SK-N-SH (cell line): ENCODE data around the gene PNO1. TPM values are rescaled to one million over a fixed set of nuclear protein-coding genes. Genes with fewer than 3 reads are reported as not detected.

ENCODE experiments used
- CTCF ChIA-PET: fragments of 300-600, 350-600 bp; formaldehyde crosslinking; extraction: SDS; loops from one replicate; lab custom pipeline; 2021; lab: Yijun Ruan, JAX
- POLR2A ChIA-PET: fragments of 350-600 bp; sonication (Branson Sonifier 250); formaldehyde crosslinking; extraction: SDS; loops from one replicate; lab custom pipeline; 2020; ENCODE audit warnings: antibody characterized with exemption, inconsistent platforms; lab: Yijun Ruan, JAX
- DNase-seq: peaks from one replicate; pipeline ENCODE4 v3.0.0; 2012
- H2AFZ ChIP-seq: fragments of 200-600 bp; sonication (generic); 2 replicates; pipeline ENCODE4 v1.8.1; 2016; ENCODE audit warnings: antibody characterized with exemption, mild to moderate bottlenecking, low read depth
- H3F3A ChIP-seq: fragments of 200-600 bp; sonication (generic); replicated peaks from 2 replicates; pipeline ENCODE3; 2016; ENCODE audit warnings: antibody characterized with exemption, mild to moderate bottlenecking; ENCODE audit not compliant: insufficient read depth
- H3K27ac ChIP-seq, 2 experiments: fragments of 200-500 bp in 1 of 2; fragments of 200-600 bp in 1 of 2; sonication (Bioruptor generic) in 1 of 2; sonication (generic), shearing (Covaris generic) in 1 of 2; 2 replicates each; pipeline versions ENCODE4 v1.5.1 to v1.6.1; 2014 to 2016; ENCODE audit warnings: low read depth in 2 of 2, inconsistent platforms in 1 of 2, low read length in 1 of 2, mild to moderate bottlenecking in 1 of 2, mixed read lengths in 1 of 2
- H3K27me3 ChIP-seq: fragments of 200-600 bp; sonication (generic), shearing (Covaris generic); 2 replicates; pipeline ENCODE4 v1.6.1; 2016; ENCODE audit warnings: mixed run types; ENCODE audit not compliant: insufficient read depth
- H3K36me3 ChIP-seq, 2 experiments: fragments of 200-500 bp in 1 of 2; fragments of 200-600 bp in 1 of 2; sonication (Bioruptor generic) in 1 of 2; sonication (generic) in 1 of 2; replicated peaks in 1 of 2; 2 replicates each; pipeline versions ENCODE3 to v1.5.1; 2014 to 2016; ENCODE audit warnings: low read length in 1 of 2, mild to moderate bottlenecking in 1 of 2; ENCODE audit not compliant: insufficient read depth in 2 of 2, control insufficient read depth in 1 of 2
- H3K4me1 ChIP-seq, 2 experiments: fragments of 200-500 bp in 1 of 2; fragments of 200-600 bp in 1 of 2; sonication (Bioruptor generic) in 1 of 2; sonication (generic), shearing (Covaris generic) in 1 of 2; 2 replicates each; pipeline versions ENCODE4 v1.5.1 to v1.6.1; 2014 to 2016; ENCODE audit warnings: low read depth in 1 of 2, low read length in 1 of 2, mixed run types in 1 of 2; ENCODE audit not compliant: insufficient read depth in 2 of 2, control insufficient read depth in 1 of 2
- H3K4me2 ChIP-seq: fragments of 200-600 bp; sonication (generic), shearing (Covaris generic); 2 replicates; pipeline ENCODE4 v1.6.1; 2017; ENCODE audit warnings: mixed run types
- H3K4me3 ChIP-seq, 2 experiments: fragments of 200-500 bp in 1 of 2; fragments of 200-600 bp in 1 of 2; sonication (Bioruptor generic) in 1 of 2; sonication (generic), shearing (Covaris generic) in 1 of 2; 2 replicates each; pipeline versions ENCODE4 v1.5.1 to v1.8.1; 2014 to 2016; ENCODE audit warnings: low read depth in 2 of 2, inconsistent platforms in 1 of 2, low read length in 1 of 2, mild to moderate bottlenecking in 1 of 2, mixed read lengths in 1 of 2, moderate library complexity in 1 of 2
- H3K79me2 ChIP-seq: fragments of 200-600 bp; sonication (generic); 2 replicates; pipeline ENCODE4 v1.8.1; 2017; ENCODE audit warnings: mild to moderate bottlenecking; ENCODE audit not compliant: insufficient read depth
- H3K9ac ChIP-seq: fragments of 200-600 bp; sonication (generic); 2 replicates; pipeline ENCODE4 v1.6.1; 2017; ENCODE audit warnings: mixed run types
- H3K9me2 ChIP-seq: fragments of 200-600 bp; sonication (generic); 2 replicates; pipeline ENCODE4 v1.6.1; 2017; ENCODE audit warnings: mixed run types
- H3K9me3 ChIP-seq: fragments of 200-600 bp; sonication (generic); 2 replicates; pipeline ENCODE4 v1.6.1; 2017; ENCODE audit warnings: mixed run types, mild to moderate bottlenecking, moderate library complexity
- H4K20me1 ChIP-seq: fragments of 200-600 bp; sonication (generic); 2 replicates; pipeline ENCODE4 v1.6.1; 2017; ENCODE audit warnings: mild to moderate bottlenecking, mixed run types; ENCODE audit not compliant: insufficient read depth
- EZH2phosphoT487 ChIP-seq: fragments of 200-600 bp; sonication (generic); IDR thresholded peaks from 2 replicates; pipeline ENCODE4 v1.6.1; 2017; ENCODE audit warnings: low read depth, mixed run types, mild to moderate bottlenecking, antibody characterized with exemption, moderate library complexity, borderline replicate concordance
- FOSL2 ChIP-seq: IDR thresholded peaks from 2 replicates; pipeline ENCODE4 v1.4.0; 2012; ENCODE audit warnings: low read depth, mild to moderate bottlenecking, moderate library complexity, borderline replicate concordance
- FOXM1 ChIP-seq: IDR thresholded peaks from 2 replicates; pipeline ENCODE4 v1.4.0; 2012; ENCODE audit warnings: low read depth, mild to moderate bottlenecking
- GABPA ChIP-seq: IDR thresholded peaks from 2 replicates; pipeline ENCODE4 v1.4.0; 2012; ENCODE audit warnings: low read depth, mild to moderate bottlenecking
- GATA2 ChIP-seq: sonication (generic); formaldehyde crosslinking; IDR thresholded peaks from 2 replicates; pipeline ENCODE4 v1.5.0; 2020; ENCODE audit warnings: mild to moderate bottlenecking, missing genetic modification reagents
- IRF3 ChIP-seq: fragments of 150-350 bp; IDR thresholded peaks from 2 replicates; pipeline ENCODE4 v1.6.1; 2016; ENCODE audit warnings: mild to moderate bottlenecking, low read depth, low read length
- MXI1 ChIP-seq: IDR thresholded peaks from 2 replicates; pipeline ENCODE4 v1.6.1; 2012; ENCODE audit warnings: mild to moderate bottlenecking, low read depth, low read length, improper control_type of control experiment
- POLR2AphosphoS5 ChIP-seq: IDR thresholded peaks from 2 replicates; pipeline ENCODE4 v1.6.1; 2012; ENCODE audit warnings: low read depth, low read length
- RAD21 ChIP-seq: IDR thresholded peaks from 2 replicates; pipeline ENCODE4 v1.6.1; 2012; ENCODE audit warnings: mild to moderate bottlenecking, low read length
- RCOR1 ChIP-seq: fragments of 150-350 bp; IDR thresholded peaks from 2 replicates; pipeline ENCODE4 v1.6.1; 2017; ENCODE audit warnings: antibody characterized with exemption, low read length
- REST ChIP-seq: IDR thresholded peaks from 2 replicates; pipeline ENCODE4 v1.6.1; 2012; ENCODE audit warnings: mild to moderate bottlenecking, low read depth, low read length, moderate library complexity
- SIN3A ChIP-seq: IDR thresholded peaks from 2 replicates; pipeline ENCODE4 v1.6.1; 2012; ENCODE audit warnings: low read depth, mild to moderate bottlenecking, low read length, moderate library complexity, borderline replicate concordance
- TAF1 ChIP-seq: IDR thresholded peaks from 2 replicates; pipeline ENCODE4 v1.6.1; 2012; ENCODE audit warnings: low read depth, mild to moderate bottlenecking, low read length, moderate library complexity, borderline replicate concordance
- USF1 ChIP-seq: IDR thresholded peaks from 2 replicates; pipeline ENCODE4 v1.4.0; 2012; ENCODE audit warnings: low read depth, borderline replicate concordance
- USF2 ChIP-seq: fragments of 150-350 bp; IDR thresholded peaks from 2 replicates; pipeline ENCODE4 v1.6.1; 2017; ENCODE audit warnings: antibody characterized with exemption, low read length, low read depth, borderline replicate concordance
- YY1 ChIP-seq: IDR thresholded peaks from 2 replicates; pipeline ENCODE4 v1.4.0; 2012; ENCODE audit warnings: low read depth, mild to moderate bottlenecking
- WGBS: methylation state at CpG from one replicate; pipeline ENCODE4 v1.1.6; 2017; ENCODE audit warnings: low lambda C conversion rate; 5-methylcytosine and 5-hydroxymethylcytosine counted together
- polyA plus RNA-seq, 3 experiments: library from polyadenylated mRNA; depleted of rRNA; stranded (reverse); fragments of >200 nt; gene quantifications; 2 replicates each; pipeline ENCODE4 v1.2.3, GENCODE V29; 2012

PNO1 gene
- polyA plus RNA-seq, 1 of the 3 experiments (the other 2 are of a cell fraction), result 20.6 TPM

- Histone ChIP-seq H4K20me1 (no peaks in the 10 kb centered on the region), H3K9me2 (no peaks in the 10 kb centered on the region), H3K4me2 (no peak overlapping the region), H3K27ac (no peak overlapping the region), H3K4me3 (no peak overlapping the region), H3K27me3 (no peaks in the 10 kb centered on the region), H3K36me3 (peaks cover 48 to 70% of the 10 kb centered on the region in 2 experiments), H3K9ac (no peak overlapping the region), H3K79me2 (peaks cover 13% of the 10 kb centered on the region; the same call in 1 of the 2 replicates), H3K4me1 (no peaks in the 10 kb centered on the region), H2AFZ (no peak overlapping the region), H3K9me3 (no peaks in the 10 kb centered on the region), H3F3A (peaks cover 24% of the 10 kb centered on the region)
- 84% methylated on average over 4 of the region's 4 CpGs for WGBS
- ChIA-PET CTCF (interaction anchor here (0.9 to 1.9 kb wide), 6 partner anchors 16 to 284 kb away, joined by 3 to 8 read pairs (median 6); no protein-coding TSS in a partner anchor), POLR2A (no interaction called here)
- no peak for TF ChIP-seq GABPA
- TF ChIP-seq EZH2phosphoT487, result no peak
- TF ChIP-seq MXI1, result no peak
- no peak for TF ChIP-seq RCOR1
- TF ChIP-seq POLR2AphosphoS5, result no peak
- no peak for TF ChIP-seq SIN3A
- no peak for TF ChIP-seq FOSL2
- no peak for TF ChIP-seq TAF1
- no peak for TF ChIP-seq RAD21
- no peak for DNase-seq
Observed at GRCh38 chr2:68178954-68179627, 21.4 kb downstream of the PNO1 start.

DNA sequence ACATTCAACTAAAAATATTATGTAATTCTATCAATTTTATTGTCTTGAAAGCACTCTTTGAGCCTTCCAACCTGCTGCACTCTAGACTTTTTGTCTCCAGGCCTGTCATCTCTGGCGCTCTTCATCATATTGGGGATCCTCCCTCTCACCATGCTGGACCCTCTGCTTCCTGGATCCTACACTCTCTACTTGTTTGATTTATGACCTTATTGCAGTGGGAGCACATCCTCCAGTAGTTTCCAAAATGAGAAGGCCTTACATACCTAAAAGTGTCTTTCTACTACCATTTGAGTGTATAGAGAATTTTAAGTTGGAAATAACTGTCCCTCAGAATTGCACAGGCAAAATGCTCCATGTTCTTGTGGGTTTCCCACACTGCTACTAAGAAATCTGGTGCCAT, 25.2 kb downstream of the PNO1 start:
- peaks cover 61 to 68% of the 10 kb centered on the region in 2 experiments for H3K36me3 ChIP-seq
- no peaks in the 10 kb centered on the region for H3K4me1 ChIP-seq
- H3K27ac ChIP-seq, result no peak overlapping the region; a peak in 1 of 4 replicates
- no peak overlapping the region for H3K4me3 ChIP-seq
- TF ChIP-seq TAF1 (no peak), FOSL2 (no peak), POLR2AphosphoS5 (no peak), SIN3A (no peak), FOXM1 (no peak), REST (no peak), RAD21 (no peak), GATA2 (CRISPR knock-in tag) (no peak), USF1 (no peak), USF2 (no peak), IRF3 (no peak), YY1 (no peak)
- TF ChIP-seq, all 33 proteins: peak for 0
- no peak overlapping the region for H2AFZ ChIP-seq
- H3K9ac ChIP-seq, result no peak overlapping the region
- ChIA-PET POLR2A (no interaction called here), CTCF (interaction anchor here (1.4 kb wide), 1 partner anchor 16 kb away, joined by 4 read pairs; no protein-coding TSS in a partner anchor)
- DNase-seq, result no peak
- H3K4me2 ChIP-seq, result no peak overlapping the region
- H3F3A ChIP-seq, result peaks cover 17% of the 10 kb centered on the region
- H3K27me3 ChIP-seq, result no peaks in the 10 kb centered on the region
- no peaks in the 10 kb centered on the region for H3K9me2 ChIP-seq
- H4K20me1 ChIP-seq, result no peaks in the 10 kb centered on the region
- H3K79me2 ChIP-seq, result peaks cover 40% of the 10 kb centered on the region
- H3K9me3 ChIP-seq, result no peaks in the 10 kb centered on the region
- 96% methylated on average over 1 of the region's 1 CpG for WGBS
